CD4-positive, alpha-beta T cell (primary cell): ENCODE results near the gene VWA5A. TPM values are rescaled to one million over a fixed set of nuclear protein-coding genes. Genes with fewer than 3 reads are reported as not detected.

Experiments used
- ATAC-seq: fragments of 200-7000 bp; cut with Tn5 transposase; one replicate; pipeline ENCODE4 v1.10.0; 2022; ENCODE audit warnings: mild to moderate bottlenecking; ENCODE audit not compliant: poor library complexity
- CTCF ChIA-PET: fragments of 350-600 bp; sonication (Branson Sonifier 250); formaldehyde crosslinking; loops from one replicate; lab custom pipeline; 2021; ENCODE audit warnings: antibody characterized with exemption, inconsistent platforms; lab: Charles Lee
- POLR2A ChIA-PET: fragments of 350-600 bp; sonication (Branson Sonifier 250); formaldehyde crosslinking; loops from one replicate; lab custom pipeline; 2021; ENCODE audit warnings: antibody characterized with exemption, inconsistent platforms; lab: Charles Lee
- DNase-seq, 14 experiments: peaks; one replicate each; pipeline ENCODE4 v3.0.0-alpha.2; 2013 to 2020; ENCODE audit warnings: mixed read lengths in 2 of 14
- H3K27ac ChIP-seq, 2 donors: one replicate each; pipeline versions ENCODE4 v1.5.1 to v1.7.0; 2013; ENCODE audit warnings: low read length in 2 of 2, low read depth in 1 of 2, mild to moderate bottlenecking in 1 of 2
- H3K27me3 ChIP-seq, 2 experiments: 1 replicate in 1 of 2; 2 replicates in 1 of 2; pipeline versions ENCODE4 v1.6.1 to v1.7.0; 2013; ENCODE audit warnings: low read length in 2 of 2, control low read depth in 1 of 2, mild to moderate bottlenecking in 1 of 2, moderate library complexity in 1 of 2; ENCODE audit not compliant: insufficient read depth in 2 of 2, control insufficient read depth in 1 of 2
- H3K36me3 ChIP-seq: one replicate; pipeline ENCODE4 v1.6.1; 2013; ENCODE audit warnings: low read length, control low read depth; ENCODE audit not compliant: insufficient read depth
- H3K4me1 ChIP-seq: one replicate; pipeline ENCODE4 v1.6.1; 2013; ENCODE audit warnings: low read length, control low read depth; ENCODE audit not compliant: insufficient read depth
- H3K4me3 ChIP-seq: one replicate; pipeline ENCODE4 v1.5.1; 2013; ENCODE audit warnings: mild to moderate bottlenecking, low read length, moderate library complexity
- H3K9me3 ChIP-seq, 2 experiments: 1 replicate in 1 of 2; 2 replicates in 1 of 2; pipeline versions ENCODE4 v1.6.1 to v1.7.0; 2013; ENCODE audit warnings: low read length in 2 of 2, mild to moderate bottlenecking in 2 of 2, control low read depth in 1 of 2, moderate library complexity in 1 of 2; ENCODE audit not compliant: control insufficient read depth in 1 of 2, insufficient read depth in 1 of 2
- H3K27ac Mint-ChIP-seq: one replicate; pipeline ENCODE4 v1.8.0; 2020; ENCODE audit warnings: mixed read lengths
- H3K27me3 Mint-ChIP-seq: one replicate; pipeline ENCODE4 v1.8.0; 2021; ENCODE audit warnings: mixed read lengths
- H3K36me3 Mint-ChIP-seq: one replicate; pipeline ENCODE4 v1.8.0; 2021; ENCODE audit warnings: low read depth, mixed read lengths
- H3K4me1 Mint-ChIP-seq: one replicate; pipeline ENCODE4 v1.8.0; 2021; ENCODE audit warnings: low read depth, mixed read lengths
- H3K4me3 Mint-ChIP-seq: one replicate; pipeline ENCODE4 v1.8.0; 2020; ENCODE audit warnings: mild to moderate bottlenecking, mixed read lengths
- H3K9me3 Mint-ChIP-seq: one replicate; pipeline ENCODE4 v1.8.0; 2020; ENCODE audit warnings: mixed read lengths
- CTCF ChIP-seq: fragments of 200-600 bp; IDR thresholded peaks from one replicate; pipeline ENCODE4 v1.8.0; 2022; ENCODE audit warnings: antibody characterized with exemption, mild to moderate bottlenecking
- intact Hi-C, 2 experiments: fragments of 100-400 bp; cut with DNase I in 1 of 2; cut with micrococcal nuclease in 1 of 2; formaldehyde crosslinking; loops; one replicate each; pipeline versions ENCODE4 v1.15.1 to v1.9.0; 2023 to 2025; cut with DNase I, micrococcal nuclease
- total RNA-seq, 174 experiments: library from RNA in 2 of 174; stranded (reverse) in 2 of 174; gene quantifications; one replicate each; pipeline ENCODE4 v1.2.3 and lab custom pipeline; 2021 to 2026

VWA5A gene
- total RNA-seq, 2 experiments from 2014 or later = 5.1 to 5.6 TPM

- peak; percentile 11 for TF ChIP-seq CTCF
- no peaks in the 10 kb centered on the region for H3K36me3 Mint-ChIP-seq
- intact Hi-C loops = loop anchor here in 1 of 2 experiments (5.0 kb wide), 1 partner anchor 518 kb away; no protein-coding TSS in a partner anchor
- Histone ChIP-seq H3K36me3 (no peaks in the 10 kb centered on the region), H3K9me3 (peaks cover 0 to 3% of the 10 kb centered on the region in 2 experiments), H3K4me3 (no peak overlapping the region), H3K27me3 (peaks cover 7 to 32% of the 10 kb centered on the region in 2 experiments), H3K4me1 (peaks cover 6% of the 10 kb centered on the region), H3K27ac (no peak overlapping the region)
- ChIA-PET POLR2A (no interaction called here), CTCF (no interaction called here)
- DNase-seq (peak in 11 of 14 experiments; percentile 7 to 49 (median 19)), ATAC-seq (peak; percentile 68)
- H3K4me1 Mint-ChIP-seq = peaks cover 6% of the 10 kb centered on the region
- H3K27ac Mint-ChIP-seq = no peak overlapping the region
- H3K9me3 Mint-ChIP-seq = no peaks in the 10 kb centered on the region
- H3K4me3 Mint-ChIP-seq = no peak overlapping the region
- H3K27me3 Mint-ChIP-seq = peaks cover 68% of the 10 kb centered on the region
These were observed 45.5 kb upstream of the VWA5A start for GRCh38 chr11:124069429-124070401.

DNA sequence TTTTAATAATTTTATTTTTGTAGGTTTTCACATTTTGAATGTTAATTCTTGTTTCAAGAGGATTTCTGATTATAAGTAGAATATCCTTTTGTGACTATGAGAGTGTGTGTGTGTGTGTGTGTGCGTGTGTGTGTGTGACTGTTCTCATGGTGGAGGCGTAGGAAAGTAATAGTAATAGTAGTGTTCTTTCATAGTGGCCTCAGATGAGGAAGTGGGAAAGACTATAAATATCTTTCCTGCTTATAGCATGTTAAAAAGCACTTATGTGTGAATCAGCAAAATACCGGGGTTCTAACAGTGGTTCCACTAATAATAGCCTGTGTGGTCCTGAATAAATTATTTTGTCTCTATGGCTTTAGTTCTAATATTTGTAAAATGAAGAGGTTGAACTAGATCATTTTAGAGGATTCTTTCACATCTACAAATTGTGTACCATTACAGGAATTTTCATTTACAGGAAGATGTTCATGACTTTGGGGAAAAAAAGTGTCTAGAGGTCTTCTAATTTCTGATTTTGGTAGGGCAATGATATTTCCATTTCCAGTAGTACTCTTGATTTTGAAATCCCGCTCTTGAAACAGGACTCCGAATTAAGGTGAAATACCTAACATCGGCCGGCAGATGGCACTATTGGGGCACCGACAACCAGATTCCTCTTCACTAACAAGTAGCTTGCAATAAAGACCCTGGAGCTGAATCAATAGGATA is 44.2 kb upstream of the VWA5A start:
- peaks cover 15 to 31% of the 10 kb centered on the region in 2 experiments for H3K27me3 ChIP-seq
- no peak overlapping the region for H3K27ac Mint-ChIP-seq
- H3K4me3 ChIP-seq = no peak overlapping the region
- H3K27me3 Mint-ChIP-seq = peaks cover 62% of the 10 kb centered on the region
- H3K9me3 ChIP-seq = peaks cover 0 to 3% of the 10 kb centered on the region in 2 experiments
- ChIA-PET POLR2A (no interaction called here), CTCF (interaction anchor here (0.9 to 1.6 kb wide), 3 partner anchors 10 to 515 kb away, joined by 5 to 8 read pairs (median 6); no protein-coding TSS in a partner anchor)
- no peak overlapping the region for H3K27ac ChIP-seq
- DNase-seq (peak; percentile 43 to 80 (median 54)), ATAC-seq (peak; percentile 37)
- H3K4me1 Mint-ChIP-seq = peaks cover 7% of the 10 kb centered on the region
- H3K4me1 ChIP-seq = peaks cover 12% of the 10 kb centered on the region
- peak; percentile 88 for TF ChIP-seq CTCF
- no peak overlapping the region for H3K4me3 Mint-ChIP-seq
- H3K9me3 Mint-ChIP-seq = no peaks in the 10 kb centered on the region
- intact Hi-C loops = loop anchor here (1.0 to 5.0 kb wide), 2 partner anchors 124 to 516 kb away; no protein-coding TSS in a partner anchor
- H3K36me3 ChIP-seq = no peaks in the 10 kb centered on the region
- H3K36me3 Mint-ChIP-seq = no peaks in the 10 kb centered on the region

- peaks cover 0 to 3% of the 10 kb centered on the region in 2 experiments for H3K9me3 ChIP-seq
- Mint-ChIP-seq H3K27ac (no peak overlapping the region), H3K27me3 (peaks cover 62% of the 10 kb centered on the region), H3K4me3 (no peak overlapping the region), H3K9me3 (no peaks in the 10 kb centered on the region), H3K36me3 (no peaks in the 10 kb centered on the region), H3K4me1 (peaks cover 12% of the 10 kb centered on the region)
- DNase-seq (no peak), ATAC-seq (no peak)
- peak; percentile 59 for TF ChIP-seq CTCF
- POLR2A ChIA-PET = no interaction called here
- intact Hi-C loops = loop anchor here (1.0 to 5.0 kb wide), 2 partner anchors 124 to 516 kb away; no protein-coding TSS in a partner anchor
- CTCF ChIA-PET = interaction anchor here (0.9 to 1.6 kb wide), 3 partner anchors 11 to 515 kb away, joined by 5 to 8 read pairs (median 6); no protein-coding TSS in a partner anchor
- H3K27me3 ChIP-seq = peaks cover 18 to 29% of the 10 kb centered on the region in 2 experiments
- no peak overlapping the region for H3K4me3 ChIP-seq
- no peak overlapping the region for H3K27ac ChIP-seq
- no peaks in the 10 kb centered on the region for H3K36me3 ChIP-seq
- H3K4me1 ChIP-seq = peaks cover 14% of the 10 kb centered on the region
These were observed 43.7 kb upstream of the VWA5A start for GRCh38 chr11:124071623-124071948.
